H4 (cell line): ENCODE results near the gene EEF2K. TPM values are rescaled to one million over a fixed set of nuclear protein-coding genes. Genes with fewer than 3 reads are reported as not detected.
A peak's percentile ranks its signal among the peaks of the same experiment; 100 is the strongest.
"Not testable (repeated sequence)": the region's sequence is repeated elsewhere in the genome, so short reads cannot be mapped to it uniquely, and the experiment has no call there.

Experiments
- DNase-seq: peaks from one replicate; pipeline ENCODE4 v3.0.0-alpha.2; 2015; ENCODE audit warnings: low spot score
- total RNA-seq: library from RNA; depleted of rRNA; stranded (reverse); fragments of >200 nt; shearing (Covaris generic); gene quantifications from 2 replicates; pipeline ENCODE4 v1.2.3, GENCODE V29; 2014

EEF2K gene
- total RNA-seq, 1 experiment from 2014 or later, result 11.1 TPM

GRCh38 chr16:22210285-22210684 is 4.2 kb downstream of the EEF2K start:
- no peak for DNase-seq

- no peak for DNase-seq
These were observed 4.8 kb downstream of the EEF2K start for GRCh38 chr16:22210854-22211253.

- DNase-seq, result no peak
These were observed 7.2 kb downstream of the EEF2K start for GRCh38 chr16:22213236-22213635.

- DNase-seq, result no peak
These were observed 7.7 kb downstream of the EEF2K start for GRCh38 chr16:22213801-22214200.

GRCh38 chr16:22214402-22214801 is 8.3 kb downstream of the EEF2K start:
- no peak for DNase-seq

- DNase-seq, result no peak
These were observed 8.8 kb downstream of the EEF2K start for GRCh38 chr16:22214889-22215288.

GRCh38 chr16:22216191-22216831 is 10.2 kb downstream of the EEF2K start:
- DNase-seq, result no peak

GRCh38 chr16:22216832-22217225 is 10.8 kb downstream of the EEF2K start:
- DNase-seq, result not testable (repeated sequence)

GRCh38 chr16:22217890-22218730 is 12.0 kb downstream of the EEF2K start:
- no peak for DNase-seq

- no peak for DNase-seq
These were observed 13.5 kb downstream of the EEF2K start for GRCh38 chr16:22219389-22220068.

GRCh38 chr16:22220069-22220440 is 14.0 kb downstream of the EEF2K start:
- no peak for DNase-seq

GRCh38 chr16:22220714-22221113 is 14.6 kb downstream of the EEF2K start:
- no peak for DNase-seq

- DNase-seq, result no peak
These were observed 15.9 kb downstream of the EEF2K start for GRCh38 chr16:22222006-22222405.

GRCh38 chr16:22222998-22223397 is 16.9 kb downstream of the EEF2K start:
- no peak for DNase-seq

GRCh38 chr16:22225060-22225459 is 19.0 kb downstream of the EEF2K start:
- DNase-seq, result no peak

- DNase-seq, result no peak
These were observed 23.8 kb downstream of the EEF2K start for GRCh38 chr16:22229889-22230288.

GRCh38 chr16:22232277-22233036 is 26.4 kb downstream of the EEF2K start:
- peak; percentile 42 for DNase-seq

- DNase-seq, result no peak
These were observed 26.9 kb downstream of the EEF2K start for GRCh38 chr16:22233037-22233372.

- no peak for DNase-seq
These were observed 30.0 kb downstream of the EEF2K start for GRCh38 chr16:22235839-22236745.

GRCh38 chr16:22239131-22239805 is 33.2 kb downstream of the EEF2K start:
- no peak for DNase-seq
